Neural cell (in vitro differentiated cells): ENCODE measurements around the gene VPS54.

ENCODE experiments used
- POLR2AphosphoS5 ChIP-seq: IDR thresholded peaks from 2 replicates; pipeline ENCODE4 v1.6.1; 2012
- REST ChIP-seq: IDR thresholded peaks from 2 replicates; pipeline ENCODE4 v1.6.1; 2012; ENCODE audit warnings: borderline replicate concordance
- TF ChIP-seq, protein P1 (sequence below): fragments of 450-650 bp; IDR thresholded peaks from 2 replicates; pipeline ENCODE4 v1.5.1; 2014; ENCODE audit warnings: antibody characterized with exemption, mild to moderate bottlenecking, moderate library complexity; ENCODE audit not compliant: poor library complexity, severe bottlenecking

GRCh38 chr2:63980794-63981193 lies 38.4 kb downstream of the VPS54 start:
- TF ChIP-seq POLR2AphosphoS5 (no peak), REST (no peak)
- TF ChIP-seq, protein P1, sequence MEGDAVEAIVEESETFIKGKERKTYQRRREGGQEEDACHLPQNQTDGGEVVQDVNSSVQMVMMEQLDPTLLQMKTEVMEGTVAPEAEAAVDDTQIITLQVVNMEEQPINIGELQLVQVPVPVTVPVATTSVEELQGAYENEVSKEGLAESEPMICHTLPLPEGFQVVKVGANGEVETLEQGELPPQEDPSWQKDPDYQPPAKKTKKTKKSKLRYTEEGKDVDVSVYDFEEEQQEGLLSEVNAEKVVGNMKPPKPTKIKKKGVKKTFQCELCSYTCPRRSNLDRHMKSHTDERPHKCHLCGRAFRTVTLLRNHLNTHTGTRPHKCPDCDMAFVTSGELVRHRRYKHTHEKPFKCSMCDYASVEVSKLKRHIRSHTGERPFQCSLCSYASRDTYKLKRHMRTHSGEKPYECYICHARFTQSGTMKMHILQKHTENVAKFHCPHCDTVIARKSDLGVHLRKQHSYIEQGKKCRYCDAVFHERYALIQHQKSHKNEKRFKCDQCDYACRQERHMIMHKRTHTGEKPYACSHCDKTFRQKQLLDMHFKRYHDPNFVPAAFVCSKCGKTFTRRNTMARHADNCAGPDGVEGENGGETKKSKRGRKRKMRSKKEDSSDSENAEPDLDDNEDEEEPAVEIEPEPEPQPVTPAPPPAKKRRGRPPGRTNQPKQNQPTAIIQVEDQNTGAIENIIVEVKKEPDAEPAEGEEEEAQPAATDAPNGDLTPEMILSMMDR, result no peak
